ENCODE measurements around the gene APOH. TPM values are rescaled to one million over a fixed set of nuclear protein-coding genes. Genes with fewer than 3 reads are reported as not detected.

APOH gene
- total and polyA plus RNA-seq, 2 of the 13 experiments (the other 11 are each of a cell fraction or from before 2014, with no cell fraction given) = 4,846 to 5,748 TPM

DNA sequence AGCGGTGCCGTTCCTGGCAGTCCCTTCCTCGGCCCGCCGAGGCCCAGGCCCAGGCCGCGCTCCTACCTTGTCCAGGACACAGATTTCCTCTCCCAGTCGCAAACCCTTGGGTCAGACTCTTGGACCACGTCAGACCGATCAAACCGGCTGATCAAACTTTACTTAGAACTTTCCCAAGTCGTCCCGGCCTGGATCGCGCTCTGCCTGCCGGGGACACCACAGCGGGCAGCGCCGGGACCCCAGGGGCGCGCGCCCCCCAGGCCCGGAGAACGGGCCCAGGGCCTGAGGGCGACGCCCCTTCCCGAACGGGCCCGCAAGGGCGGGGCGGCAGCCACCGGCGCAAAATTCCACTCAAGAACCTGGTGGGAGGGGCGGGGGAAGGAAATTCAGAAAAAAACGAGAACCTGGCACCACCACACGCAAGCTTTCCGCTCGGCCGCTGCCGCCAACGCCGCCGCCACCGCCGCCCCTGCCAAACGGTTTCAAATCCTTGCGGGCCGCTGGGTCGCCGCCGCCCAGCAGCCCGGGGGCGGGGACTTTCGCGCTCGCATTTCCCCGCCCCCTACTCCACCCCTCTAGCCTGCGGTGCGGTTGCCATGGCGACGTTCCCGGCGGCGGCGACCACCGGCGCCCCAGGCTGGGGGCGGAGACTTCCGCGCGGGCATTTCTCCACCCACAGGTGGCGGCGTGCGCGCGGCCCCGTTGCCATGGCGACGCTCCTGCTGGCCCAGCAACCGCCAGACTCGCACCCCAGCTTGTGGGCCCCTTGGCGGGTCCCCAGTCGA, 37.4 kb downstream of the APOH start, which contains the start of gene CEP112 (continued):
- TF ChIP-seq, protein P1, sequence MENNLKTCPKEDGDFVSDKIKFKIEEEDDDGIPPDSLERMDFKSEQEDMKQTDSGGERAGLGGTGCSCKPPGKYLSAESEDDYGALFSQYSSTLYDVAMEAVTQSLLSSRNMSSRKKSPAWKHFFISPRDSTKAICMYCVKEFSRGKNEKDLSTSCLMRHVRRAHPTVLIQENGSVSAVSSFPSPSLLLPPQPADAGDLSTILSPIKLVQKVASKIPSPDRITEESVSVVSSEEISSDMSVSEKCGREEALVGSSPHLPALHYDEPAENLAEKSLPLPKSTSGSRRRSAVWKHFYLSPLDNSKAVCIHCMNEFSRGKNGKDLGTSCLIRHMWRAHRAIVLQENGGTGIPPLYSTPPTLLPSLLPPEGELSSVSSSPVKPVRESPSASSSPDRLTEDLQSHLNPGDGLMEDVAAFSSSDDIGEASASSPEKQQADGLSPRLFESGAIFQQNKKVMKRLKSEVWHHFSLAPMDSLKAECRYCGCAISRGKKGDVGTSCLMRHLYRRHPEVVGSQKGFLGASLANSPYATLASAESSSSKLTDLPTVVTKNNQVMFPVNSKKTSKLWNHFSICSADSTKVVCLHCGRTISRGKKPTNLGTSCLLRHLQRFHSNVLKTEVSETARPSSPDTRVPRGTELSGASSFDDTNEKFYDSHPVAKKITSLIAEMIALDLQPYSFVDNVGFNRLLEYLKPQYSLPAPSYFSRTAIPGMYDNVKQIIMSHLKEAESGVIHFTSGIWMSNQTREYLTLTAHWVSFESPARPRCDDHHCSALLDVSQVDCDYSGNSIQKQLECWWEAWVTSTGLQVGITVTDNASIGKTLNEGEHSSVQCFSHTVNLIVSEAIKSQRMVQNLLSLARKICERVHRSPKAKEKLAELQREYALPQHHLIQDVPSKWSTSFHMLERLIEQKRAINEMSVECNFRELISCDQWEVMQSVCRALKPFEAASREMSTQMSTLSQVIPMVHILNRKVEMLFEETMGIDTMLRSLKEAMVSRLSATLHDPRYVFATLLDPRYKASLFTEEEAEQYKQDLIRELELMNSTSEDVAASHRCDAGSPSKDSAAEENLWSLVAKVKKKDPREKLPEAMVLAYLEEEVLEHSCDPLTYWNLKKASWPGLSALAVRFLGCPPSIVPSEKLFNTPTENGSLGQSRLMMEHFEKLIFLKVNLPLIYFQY (CRISPR knock-in tag; IDR thresholded peaks at IDR 0.05; ENCODE audit: borderline replicate concordance) = peak; percentile 75; the same call in 1 of the 2 replicates
- TF ChIP-seq CENPX (CRISPR knock-in tag; IDR thresholded peaks at IDR 0.05) (no peak), SIX1 (CRISPR knock-in tag; IDR thresholded peaks at IDR 0.05; ENCODE audit: borderline replicate concordance) (no peak), MZF1 (CRISPR knock-in tag; IDR thresholded peaks at IDR 0.05; ENCODE audit: borderline replicate concordance) (no peak), TBX3 (IDR thresholded peaks at IDR 0.05; ENCODE audit: borderline replicate concordance) (no peak), SNAPC2 (CRISPR knock-in tag; IDR thresholded peaks at IDR 0.05) (no peak), CAMTA2 (CRISPR knock-in tag; IDR thresholded peaks at IDR 0.05; ENCODE audit: borderline replicate concordance) (no peak), PHF20 (CRISPR knock-in tag; IDR thresholded peaks at IDR 0.05) (peak; percentile 33; the same call in 1 of the 2 replicates), ZNF234 (CRISPR knock-in tag; conservative IDR thresholded peaks at IDR 0.05) (no peak), MIXL1 (CRISPR knock-in tag; IDR thresholded peaks at IDR 0.05) (no peak), FOXC1 (CRISPR knock-in tag; IDR thresholded peaks at IDR 0.05; ENCODE audit: borderline replicate concordance) (no peak), AGO2 (optimal IDR thresholded peaks at IDR 0.05; ENCODE audit: low read depth, low read length) (peak; percentile 35), ZNF83 (CRISPR knock-in tag; IDR thresholded peaks at IDR 0.05; ENCODE audit: borderline replicate concordance) (no peak), HMG20B (CRISPR knock-in tag; conservative IDR thresholded peaks at IDR 0.05) (no peak; the same call in 1 of the 2 replicates)
- TF ChIP-seq, protein P2, sequence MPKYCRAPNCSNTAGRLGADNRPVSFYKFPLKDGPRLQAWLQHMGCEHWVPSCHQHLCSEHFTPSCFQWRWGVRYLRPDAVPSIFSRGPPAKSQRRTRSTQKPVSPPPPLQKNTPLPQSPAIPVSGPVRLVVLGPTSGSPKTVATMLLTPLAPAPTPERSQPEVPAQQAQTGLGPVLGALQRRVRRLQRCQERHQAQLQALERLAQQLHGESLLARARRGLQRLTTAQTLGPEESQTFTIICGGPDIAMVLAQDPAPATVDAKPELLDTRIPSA (CRISPR knock-in tag; IDR thresholded peaks at IDR 0.05; ENCODE audit: borderline replicate concordance) = peak; percentile 76; the same call in 1 of the 2 replicates
- TF ChIP-seq, protein P3, sequence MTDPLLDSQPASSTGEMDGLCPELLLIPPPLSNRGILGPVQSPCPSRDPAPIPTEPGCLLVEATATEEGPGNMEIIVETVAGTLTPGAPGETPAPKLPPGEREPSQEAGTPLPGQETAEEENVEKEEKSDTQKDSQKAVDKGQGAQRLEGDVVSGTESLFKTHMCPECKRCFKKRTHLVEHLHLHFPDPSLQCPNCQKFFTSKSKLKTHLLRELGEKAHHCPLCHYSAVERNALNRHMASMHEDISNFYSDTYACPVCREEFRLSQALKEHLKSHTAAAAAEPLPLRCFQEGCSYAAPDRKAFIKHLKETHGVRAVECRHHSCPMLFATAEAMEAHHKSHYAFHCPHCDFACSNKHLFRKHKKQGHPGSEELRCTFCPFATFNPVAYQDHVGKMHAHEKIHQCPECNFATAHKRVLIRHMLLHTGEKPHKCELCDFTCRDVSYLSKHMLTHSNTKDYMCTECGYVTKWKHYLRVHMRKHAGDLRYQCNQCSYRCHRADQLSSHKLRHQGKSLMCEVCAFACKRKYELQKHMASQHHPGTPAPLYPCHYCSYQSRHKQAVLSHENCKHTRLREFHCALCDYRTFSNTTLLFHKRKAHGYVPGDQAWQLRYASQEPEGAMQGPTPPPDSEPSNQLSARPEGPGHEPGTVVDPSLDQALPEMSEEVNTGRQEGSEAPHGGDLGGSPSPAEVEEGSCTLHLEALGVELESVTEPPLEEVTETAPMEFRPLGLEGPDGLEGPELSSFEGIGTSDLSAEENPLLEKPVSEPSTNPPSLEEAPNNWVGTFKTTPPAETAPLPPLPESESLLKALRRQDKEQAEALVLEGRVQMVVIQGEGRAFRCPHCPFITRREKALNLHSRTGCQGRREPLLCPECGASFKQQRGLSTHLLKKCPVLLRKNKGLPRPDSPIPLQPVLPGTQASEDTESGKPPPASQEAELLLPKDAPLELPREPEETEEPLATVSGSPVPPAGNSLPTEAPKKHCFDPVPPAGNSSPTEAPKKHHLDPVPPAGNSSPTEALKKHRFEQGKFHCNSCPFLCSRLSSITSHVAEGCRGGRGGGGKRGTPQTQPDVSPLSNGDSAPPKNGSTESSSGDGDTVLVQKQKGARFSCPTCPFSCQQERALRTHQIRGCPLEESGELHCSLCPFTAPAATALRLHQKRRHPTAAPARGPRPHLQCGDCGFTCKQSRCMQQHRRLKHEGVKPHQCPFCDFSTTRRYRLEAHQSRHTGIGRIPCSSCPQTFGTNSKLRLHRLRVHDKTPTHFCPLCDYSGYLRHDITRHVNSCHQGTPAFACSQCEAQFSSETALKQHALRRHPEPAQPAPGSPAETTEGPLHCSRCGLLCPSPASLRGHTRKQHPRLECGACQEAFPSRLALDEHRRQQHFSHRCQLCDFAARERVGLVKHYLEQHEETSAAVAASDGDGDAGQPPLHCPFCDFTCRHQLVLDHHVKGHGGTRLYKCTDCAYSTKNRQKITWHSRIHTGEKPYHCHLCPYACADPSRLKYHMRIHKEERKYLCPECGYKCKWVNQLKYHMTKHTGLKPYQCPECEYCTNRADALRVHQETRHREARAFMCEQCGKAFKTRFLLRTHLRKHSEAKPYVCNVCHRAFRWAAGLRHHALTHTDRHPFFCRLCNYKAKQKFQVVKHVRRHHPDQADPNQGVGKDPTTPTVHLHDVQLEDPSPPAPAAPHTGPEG (CRISPR knock-in tag; IDR thresholded peaks at IDR 0.05) = peak; percentile 62; the same call in 1 of the 2 replicates
- TF ChIP-seq, protein P4, sequence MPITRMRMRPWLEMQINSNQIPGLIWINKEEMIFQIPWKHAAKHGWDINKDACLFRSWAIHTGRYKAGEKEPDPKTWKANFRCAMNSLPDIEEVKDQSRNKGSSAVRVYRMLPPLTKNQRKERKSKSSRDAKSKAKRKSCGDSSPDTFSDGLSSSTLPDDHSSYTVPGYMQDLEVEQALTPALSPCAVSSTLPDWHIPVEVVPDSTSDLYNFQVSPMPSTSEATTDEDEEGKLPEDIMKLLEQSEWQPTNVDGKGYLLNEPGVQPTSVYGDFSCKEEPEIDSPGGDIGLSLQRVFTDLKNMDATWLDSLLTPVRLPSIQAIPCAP (CRISPR knock-in tag; IDR thresholded peaks at IDR 0.05; ENCODE audit: low read depth) = no peak

Data from HepG2 (cell line).